Stimulated activated CD8-positive, alpha-beta memory T cell treated with anti-CD3 and anti-CD28 coated beads, Interleukin-12 subunit alpha, Interleukin-12 subunit beta, amount 100 ng/mL, for 24 hours (primary cell): ENCODE measurements around the gene MYOCD.
"Not testable (repeated sequence)": the region's sequence is repeated elsewhere in the genome, so short reads cannot be mapped to it uniquely, and the experiment has no call there.

Source experiments
- DNase-seq: peaks from one replicate; pipeline ENCODE4 v3.0.0-alpha.2; 2020; ENCODE audit errors: extremely low read depth

Gene MYOCD

DNA sequence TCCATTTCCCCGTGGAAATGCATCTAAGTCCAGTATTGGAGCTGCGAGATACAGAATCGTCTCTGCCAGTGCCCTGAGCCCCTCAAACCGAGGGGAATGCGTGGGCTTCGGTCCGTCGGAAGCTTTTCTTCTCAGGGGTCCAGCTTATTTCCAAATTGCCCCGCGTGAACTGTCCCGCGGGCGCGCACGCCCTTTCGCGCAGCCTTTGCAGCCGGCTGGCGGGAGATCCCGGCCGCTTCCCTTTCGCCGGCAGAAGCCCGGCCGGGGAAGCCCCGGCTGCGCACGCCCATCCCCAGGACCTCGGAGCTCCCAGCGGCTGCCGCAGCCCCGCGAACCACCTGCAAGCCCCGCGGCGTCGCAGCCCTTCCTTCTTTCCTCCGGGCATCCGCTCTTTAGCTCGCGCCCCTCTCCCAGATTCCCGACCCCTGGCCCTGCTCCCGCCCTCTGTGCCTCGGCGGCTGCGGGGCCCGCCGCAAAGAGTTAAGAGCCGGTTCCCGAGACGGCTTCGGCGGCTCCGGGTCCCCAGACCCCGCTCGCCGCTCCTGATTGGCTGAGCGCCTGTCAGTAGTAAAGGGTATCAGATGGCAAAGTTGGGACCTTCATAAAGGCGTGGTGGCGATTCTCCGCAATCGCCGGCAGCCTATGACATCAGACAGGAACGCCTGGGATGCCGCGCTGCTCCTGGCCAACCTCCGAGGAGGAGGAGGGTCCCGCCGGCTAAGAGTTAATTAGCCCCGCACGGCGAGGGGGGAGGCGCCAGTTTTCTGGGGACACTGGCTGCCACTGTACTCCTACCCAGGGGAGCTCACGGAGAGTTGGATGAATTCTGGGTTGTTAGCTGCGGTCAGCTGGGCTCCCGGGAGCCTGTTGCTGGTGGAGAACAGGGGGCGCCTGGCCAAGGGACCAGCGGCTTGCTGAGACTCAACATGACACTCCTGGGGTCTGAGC is at the start of gene MYOCD:
Gene MYOCD (plus strand): TSS at position 628 of the 948 bp plus-strand sequence. CDS start 299 bp downstream, at position 927.
- DNase-seq = no peak

- no peak for DNase-seq
These were observed 49.5 kb upstream of the MYOCD start for GRCh38 chr17:12616161-12616560.

GRCh38 chr17:12618557-12618956 is 47.1 kb upstream of the MYOCD start:
- no peak for DNase-seq

DNA sequence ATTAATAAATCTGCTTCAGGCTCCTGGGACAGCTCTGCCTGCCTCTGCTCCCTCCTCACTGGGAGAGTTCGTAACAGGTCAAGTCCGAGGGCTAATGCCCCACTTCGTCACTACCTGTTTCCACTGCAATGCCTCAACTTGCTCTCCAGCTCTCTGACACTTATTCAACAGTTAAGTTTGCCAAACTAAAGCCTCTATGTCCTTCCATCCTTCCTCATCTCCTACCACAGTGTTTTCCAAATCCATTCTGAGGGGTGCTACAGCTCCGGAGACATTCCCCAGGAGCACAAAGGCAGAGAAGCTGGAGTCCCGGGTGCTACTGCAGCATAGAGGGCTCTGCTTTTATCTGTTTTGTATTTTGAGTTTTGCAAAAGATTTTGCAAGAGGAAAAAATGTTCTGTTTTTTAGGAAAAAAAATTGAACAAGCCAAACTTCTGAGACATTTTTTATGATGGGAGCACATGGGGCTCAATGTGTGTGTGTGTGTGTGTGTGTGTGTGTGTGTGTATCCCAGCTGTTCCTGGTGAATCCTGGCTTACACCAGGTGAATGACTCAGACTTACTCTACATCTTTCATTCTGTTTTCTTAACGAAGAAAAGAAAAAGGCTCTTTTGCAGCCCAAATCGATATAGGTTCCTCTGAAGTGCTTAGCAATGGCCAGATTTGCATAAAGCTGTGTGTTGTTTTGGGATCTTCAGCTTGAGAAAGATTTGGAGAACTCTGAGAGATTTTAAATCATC is 46.1 kb upstream of the MYOCD start:
- DNase-seq = no peak

DNA sequence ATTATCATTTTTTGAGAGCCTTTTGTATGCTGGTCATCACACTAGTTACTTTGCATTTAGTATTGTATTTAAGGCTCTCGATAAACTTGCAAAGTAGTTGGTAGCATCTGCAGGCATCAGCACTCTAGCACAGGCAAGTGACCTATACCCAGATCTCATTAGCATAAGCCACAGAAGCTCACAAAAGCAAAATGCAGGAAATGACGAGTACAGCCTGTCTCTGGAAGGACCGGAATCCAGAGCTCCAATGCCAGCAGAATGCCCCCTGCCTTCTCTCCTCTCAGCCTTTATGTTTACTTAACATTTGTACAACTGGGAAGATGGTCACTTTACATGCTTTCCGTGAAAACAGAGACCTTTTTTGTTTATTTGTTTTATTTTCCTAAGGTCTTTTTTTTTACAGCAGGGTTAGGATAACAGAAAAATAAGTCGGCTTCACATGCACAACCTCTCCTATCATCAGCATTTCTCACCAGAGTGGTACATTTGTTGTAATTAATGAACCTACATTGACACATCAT is 45.4 kb upstream of the MYOCD start:
- no peak for DNase-seq

DNA sequence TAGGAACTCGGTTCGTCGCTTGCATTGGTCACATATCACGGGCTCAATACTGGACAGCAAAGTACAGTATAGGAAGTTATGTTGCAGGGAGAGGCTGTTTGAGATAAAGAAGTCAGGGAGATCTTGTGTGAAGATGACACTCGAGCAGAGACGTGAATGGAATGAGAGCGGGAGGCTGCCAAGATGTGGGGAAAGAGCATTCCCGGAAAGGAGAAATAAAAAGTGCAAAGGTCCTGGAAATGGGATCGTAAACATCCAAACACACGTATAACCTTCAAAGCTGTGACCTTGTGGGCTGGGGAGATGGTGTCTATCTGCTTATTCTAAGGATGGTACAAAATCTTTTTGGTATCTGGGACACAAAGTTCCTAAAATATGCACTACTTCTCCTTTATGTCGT is 43.0 kb upstream of the MYOCD start:
- no peak for DNase-seq

- no peak for DNase-seq
These were observed 42.4 kb upstream of the MYOCD start for GRCh38 chr17:12623220-12623848.

DNA sequence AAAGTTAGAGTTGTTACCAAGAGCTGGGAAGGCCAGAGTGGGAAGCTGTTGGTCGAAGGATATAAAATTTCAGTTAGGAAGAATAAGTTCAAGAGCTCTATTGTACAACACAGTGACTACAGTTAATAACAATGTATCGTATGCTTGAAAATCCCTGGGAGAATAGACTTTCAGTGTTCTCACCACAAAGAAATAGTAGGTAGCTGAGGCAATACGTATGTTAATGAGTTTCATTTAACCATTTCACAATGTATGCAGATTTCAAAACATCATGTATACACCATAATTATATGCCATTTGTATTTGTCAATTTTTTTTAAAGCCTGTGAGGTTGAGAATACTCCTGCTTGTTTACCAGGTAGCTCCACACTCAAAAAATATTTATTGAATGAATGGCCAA is 41.5 kb upstream of the MYOCD start:
- no peak for DNase-seq

GRCh38 chr17:12625092-12625491 is 40.6 kb upstream of the MYOCD start:
- no peak for DNase-seq

- DNase-seq = no peak
These were observed 38.5 kb upstream of the MYOCD start for GRCh38 chr17:12627177-12627629.

- DNase-seq = no peak
These were observed 37.8 kb upstream of the MYOCD start for GRCh38 chr17:12627781-12628451.

DNA sequence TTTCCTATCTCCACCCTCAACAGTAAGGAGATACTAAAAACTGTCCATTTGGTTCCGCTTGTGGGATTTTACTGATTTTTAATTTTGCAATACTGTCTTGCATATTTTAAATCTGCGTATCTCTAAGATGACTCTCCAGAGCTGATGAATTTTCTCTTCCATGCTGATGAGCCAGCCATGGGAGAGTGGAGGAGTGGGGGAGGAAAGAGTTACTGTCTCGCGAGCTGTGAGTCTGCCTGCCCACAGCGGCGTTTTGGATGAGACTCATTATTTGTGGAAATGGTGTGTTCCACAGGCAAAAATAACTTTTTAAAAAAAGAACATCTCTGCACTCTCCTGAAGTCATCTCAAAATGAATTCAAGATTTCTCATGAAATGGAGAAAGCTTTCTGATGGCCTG is 34.6 kb upstream of the MYOCD start:
- DNase-seq = no peak

DNA sequence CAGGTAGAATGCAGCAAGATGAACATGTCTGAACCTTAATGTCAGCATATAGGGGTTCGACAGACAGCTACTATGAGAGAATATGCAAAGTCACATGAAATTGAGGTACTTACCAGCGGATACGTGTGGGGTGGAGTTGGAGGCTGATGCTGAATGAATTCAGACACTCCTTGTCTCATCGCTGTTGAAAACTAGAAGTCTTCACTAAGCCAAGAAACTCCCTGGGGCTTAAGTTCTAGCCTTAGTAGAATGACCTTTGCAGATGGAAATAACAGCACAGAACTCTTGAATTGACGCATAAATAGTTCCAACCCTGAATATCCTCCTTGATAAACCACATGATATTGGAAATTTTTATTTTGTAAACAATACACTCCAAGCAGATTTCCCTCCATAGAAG is 32.9 kb upstream of the MYOCD start:
- DNase-seq = no peak

GRCh38 chr17:12634789-12635414 is 30.8 kb upstream of the MYOCD start:
- no peak for DNase-seq

- not testable (repeated sequence) for DNase-seq
These were observed 29.7 kb upstream of the MYOCD start for GRCh38 chr17:12635996-12636395.

GRCh38 chr17:12637015-12637414 is 28.7 kb upstream of the MYOCD start:
- DNase-seq = no peak

DNA sequence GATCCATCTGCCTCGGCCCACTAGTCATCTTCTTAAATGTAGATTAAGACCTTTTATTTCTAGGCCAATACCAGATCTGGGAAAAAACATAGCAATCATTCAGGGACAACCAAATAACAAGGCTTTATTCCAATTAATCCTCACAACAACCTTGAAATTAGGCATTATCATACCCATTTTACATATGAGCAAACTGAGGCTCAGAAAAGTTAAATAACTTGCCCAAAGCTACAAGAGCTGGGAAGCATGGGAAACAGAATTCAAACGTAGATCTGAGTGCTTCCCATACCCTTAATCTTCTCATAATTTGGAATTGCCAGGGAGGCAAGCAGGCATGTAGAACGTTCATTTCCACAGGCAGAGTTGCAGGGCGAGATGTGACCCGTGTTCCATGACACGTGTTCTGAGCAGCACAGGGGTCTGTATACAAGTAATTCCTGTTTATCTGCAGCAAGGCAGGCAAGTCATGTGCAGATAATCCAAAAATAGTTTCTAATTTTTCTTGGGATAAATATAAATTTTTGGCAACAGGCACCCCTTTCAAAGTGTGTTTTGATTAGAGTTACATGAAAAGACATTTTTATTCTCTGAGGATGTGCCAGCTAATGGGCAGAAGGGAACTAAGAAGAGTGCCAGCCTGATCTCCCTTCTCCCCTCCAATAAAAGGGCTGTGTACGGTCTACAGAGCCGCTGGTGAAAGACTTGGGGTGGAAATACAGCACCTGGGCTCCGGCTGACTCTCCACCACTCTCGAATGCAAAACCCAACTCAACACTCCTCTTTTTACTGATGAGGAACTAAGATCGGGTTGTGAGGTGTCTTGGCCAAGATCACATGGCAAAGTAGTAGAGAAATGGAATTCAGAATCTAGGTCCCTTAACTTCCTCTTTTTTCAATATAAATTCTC is 27.7 kb upstream of the MYOCD start:
- DNase-seq = no peak

DNA sequence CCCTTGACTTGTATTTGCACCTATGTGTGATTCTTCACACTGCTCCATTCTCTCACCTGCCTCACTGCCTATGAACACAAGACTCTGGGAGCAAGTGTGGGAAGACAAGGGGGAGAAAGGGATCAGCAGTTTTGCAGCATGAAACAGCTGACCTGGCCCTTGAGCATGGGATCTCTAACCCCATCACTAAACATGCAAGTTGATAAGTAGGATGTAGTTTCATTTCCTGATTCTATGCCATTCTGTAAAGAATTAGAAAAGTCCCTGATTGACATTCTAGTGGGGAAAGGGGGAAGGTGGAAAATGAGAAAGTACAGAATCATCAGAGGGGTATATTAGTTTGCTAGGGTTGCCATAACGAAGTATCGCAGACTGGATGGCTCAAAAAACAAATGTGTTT is 25.3 kb upstream of the MYOCD start:
- no peak for DNase-seq

DNA sequence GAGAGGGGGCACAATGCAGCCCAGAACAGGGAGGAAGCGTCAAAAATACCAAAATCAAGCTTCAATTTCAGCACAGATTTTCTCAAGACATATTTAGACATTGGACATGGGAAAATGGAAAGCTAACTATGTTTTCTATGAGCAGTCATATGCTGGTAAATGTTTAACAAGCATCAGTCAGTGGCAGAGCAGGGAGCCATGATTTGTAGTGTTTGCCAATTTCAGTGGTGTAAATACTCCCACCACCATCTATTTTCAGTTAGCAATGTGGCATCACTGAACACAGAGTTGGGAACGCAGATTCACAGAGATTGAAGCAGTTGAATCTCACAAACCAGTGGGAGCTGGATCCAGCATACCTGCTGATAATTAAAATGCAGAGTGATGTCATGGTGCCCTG is 24.6 kb upstream of the MYOCD start:
- DNase-seq = no peak

DNA sequence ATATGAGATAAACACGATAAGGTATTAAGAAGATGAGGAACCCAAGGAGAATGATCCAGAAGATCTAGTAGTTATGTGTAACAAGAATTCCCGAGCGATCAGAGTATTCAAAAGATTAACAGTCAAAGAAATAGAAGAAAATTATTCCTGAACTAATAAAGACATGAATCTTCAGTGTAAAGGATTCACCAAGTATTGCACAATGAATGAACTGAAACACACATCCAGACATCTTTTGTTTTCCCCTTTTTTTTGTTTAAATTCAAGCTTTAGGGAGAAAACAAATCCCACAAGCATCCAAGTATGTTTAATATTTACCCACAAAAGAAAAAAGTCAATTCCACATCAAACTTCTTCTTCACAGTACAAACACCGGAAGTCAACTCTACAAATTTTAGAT is 23.7 kb upstream of the MYOCD start:
- DNase-seq = no peak
